Mesendoderm (in vitro differentiated cells): Measurements from ENCODE around the gene MINAR1.

Source experiments
- DNase-seq: peaks from one replicate; pipeline ENCODE4 v3.0.0; 2013
- H2AK5ac ChIP-seq: 2 replicates; pipeline ENCODE4 v1.6.1; 2013; ENCODE audit warnings: low read length, inconsistent platforms
- H2BK120ac ChIP-seq: 2 replicates; pipeline ENCODE4 v1.6.1; 2013; ENCODE audit warnings: low read depth, mild to moderate bottlenecking, low read length, moderate library complexity, mixed read lengths
- H2BK15ac ChIP-seq: replicated peaks from 2 replicates; pipeline ENCODE4 v1.6.1; 2013; ENCODE audit warnings: low read depth, mild to moderate bottlenecking, moderate library complexity
- H2BK5ac ChIP-seq: 2 replicates; pipeline ENCODE4 v1.6.1; 2013; ENCODE audit warnings: low read length, inconsistent platforms
- H3K18ac ChIP-seq: 2 replicates; pipeline ENCODE4 v1.6.1; 2013; ENCODE audit warnings: mild to moderate bottlenecking, low read length, mixed read lengths
- H3K23ac ChIP-seq: one replicate; pipeline ENCODE4 v1.6.1; 2013; ENCODE audit warnings: low read length
- H3K27ac ChIP-seq: 2 replicates; pipeline ENCODE4 v1.5.1; 2013; ENCODE audit warnings: low read depth, mild to moderate bottlenecking, inconsistent platforms, low read length, moderate library complexity
- H3K27me3 ChIP-seq: 2 replicates; pipeline ENCODE4 v1.6.1; 2013; ENCODE audit warnings: low read length, control low read depth, mild to moderate bottlenecking, inconsistent platforms; ENCODE audit not compliant: insufficient read depth, poor library complexity
- H3K36me3 ChIP-seq: 2 replicates; pipeline ENCODE4 v1.6.1; 2013; ENCODE audit warnings: low read length, inconsistent platforms; ENCODE audit not compliant: control insufficient read depth, insufficient read depth
- H3K4ac ChIP-seq: one replicate; pipeline ENCODE4 v1.6.1; 2013; ENCODE audit warnings: low read depth, mild to moderate bottlenecking, low read length, moderate library complexity
- H3K4me1 ChIP-seq: 2 replicates; pipeline ENCODE4 v1.6.1; 2013; ENCODE audit warnings: low read depth, low read length, inconsistent platforms; ENCODE audit not compliant: control insufficient read depth
- H3K4me2 ChIP-seq: 2 replicates; pipeline ENCODE4 v1.6.1; 2013; ENCODE audit warnings: low read length
- H3K4me3 ChIP-seq: 2 replicates; pipeline ENCODE4 v1.5.1; 2013; ENCODE audit warnings: mild to moderate bottlenecking, low read length
- H3K56ac ChIP-seq: one replicate; pipeline ENCODE4 v1.6.1; 2013; ENCODE audit warnings: low read length
- H3K79me1 ChIP-seq: 2 replicates; pipeline ENCODE4 v1.6.1; 2013; ENCODE audit warnings: low read length, inconsistent platforms
- H3K79me2 ChIP-seq: 2 replicates; pipeline ENCODE4 v1.6.1; 2013; ENCODE audit warnings: mild to moderate bottlenecking, low read length; ENCODE audit not compliant: control insufficient read depth, insufficient read depth
- H3K9ac ChIP-seq: 2 replicates; pipeline ENCODE4 v1.6.1; 2013; ENCODE audit warnings: low read length, inconsistent platforms
- H4K5ac ChIP-seq: one replicate; pipeline ENCODE4 v1.6.1; 2013; ENCODE audit warnings: low read length
- H4K8ac ChIP-seq: one replicate; pipeline ENCODE4 v1.6.1; 2013; ENCODE audit warnings: low read depth, mild to moderate bottlenecking, control low read depth, low read length, moderate library complexity
- WGBS: extraction: QIAGEN DNeasy Blood & Tissue Kit; methylation state at CpG from one replicate; pipeline ENCODE4 v1.1.7; 2013; ENCODE audit warnings: low lambda C conversion rate, missing lambda C conversion rate; ENCODE audit not compliant: insufficient coverage; ENCODE audit errors: extremely low coverage; 5-methylcytosine and 5-hydroxymethylcytosine counted together

Gene MINAR1

GRCh38 chr15:79463043-79463780 lies 31.1 kb downstream of the MINAR1 start:
- Histone ChIP-seq H3K9ac (no peak overlapping the region), H2BK120ac (no peak overlapping the region), H4K5ac (no peak overlapping the region), H3K18ac (no peak overlapping the region), H3K4me2 (no peak overlapping the region), H3K4me1 (no peaks in the 10 kb centered on the region), H2BK5ac (no peak overlapping the region), H3K27ac (no peak overlapping the region), H3K23ac (no peak overlapping the region), H3K79me1 (no peaks in the 10 kb centered on the region), H3K4ac (no peak overlapping the region), H3K56ac (no peak overlapping the region), H3K27me3 (no peaks in the 10 kb centered on the region), H2BK15ac (no peak overlapping the region), H2AK5ac (no peak overlapping the region), H4K8ac (no peak overlapping the region), H3K36me3 (no peaks in the 10 kb centered on the region), H3K79me2 (no peaks in the 10 kb centered on the region), H3K4me3 (no peak overlapping the region)
- WGBS: no CpG with 5 or more reads among the region's 18 CpGs
- no peak for DNase-seq

GRCh38 chr15:79463781-79464270 lies 31.7 kb downstream of the MINAR1 start:
- no CpG with 5 or more reads among the region's 4 CpGs for WGBS

GRCh38 chr15:79466488-79466887 lies 34.4 kb downstream of the MINAR1 start:
- no peaks in the 10 kb centered on the region for H3K27me3 ChIP-seq
- H3K79me1 ChIP-seq: no peaks in the 10 kb centered on the region
- H3K27ac ChIP-seq: no peak overlapping the region
- H2AK5ac ChIP-seq: no peak overlapping the region
- no peaks in the 10 kb centered on the region for H3K79me2 ChIP-seq
- H3K56ac ChIP-seq: no peak overlapping the region
- no peak overlapping the region for H2BK5ac ChIP-seq
- no peak for DNase-seq
- no peak overlapping the region for H2BK15ac ChIP-seq
- H3K36me3 ChIP-seq: no peaks in the 10 kb centered on the region
- no peak overlapping the region for H3K4ac ChIP-seq
- no peak overlapping the region for H3K4me3 ChIP-seq
- H3K4me1 ChIP-seq: no peaks in the 10 kb centered on the region
- WGBS: no CpG with 5 or more reads among the region's 3 CpGs
- no peak overlapping the region for H3K4me2 ChIP-seq
- H3K23ac ChIP-seq: no peak overlapping the region
- no peak overlapping the region for H4K5ac ChIP-seq
- no peak overlapping the region for H3K9ac ChIP-seq
- no peak overlapping the region for H4K8ac ChIP-seq
- no peak overlapping the region for H2BK120ac ChIP-seq
- no peak overlapping the region for H3K18ac ChIP-seq

More at GRCh38 chr15:79463781-79464270, 31.7 kb downstream of the MINAR1 start:
- no peak for DNase-seq
- no peaks in the 10 kb centered on the region for H3K4me1 ChIP-seq
- no peak overlapping the region for H4K5ac ChIP-seq
- H3K36me3 ChIP-seq: no peaks in the 10 kb centered on the region
- H3K23ac ChIP-seq: no peak overlapping the region
- no peak overlapping the region for H3K4me2 ChIP-seq
- no peak overlapping the region for H4K8ac ChIP-seq
- no peaks in the 10 kb centered on the region for H3K79me2 ChIP-seq
- H3K4ac ChIP-seq: no peak overlapping the region
- H3K4me3 ChIP-seq: no peak overlapping the region
- H3K9ac ChIP-seq: no peak overlapping the region
- no peak overlapping the region for H3K56ac ChIP-seq
- H3K18ac ChIP-seq: no peak overlapping the region
- H3K27ac ChIP-seq: no peak overlapping the region
- H2BK5ac ChIP-seq: no peak overlapping the region
- H2AK5ac ChIP-seq: no peak overlapping the region
- no peaks in the 10 kb centered on the region for H3K79me1 ChIP-seq
- no peak overlapping the region for H2BK120ac ChIP-seq
- no peaks in the 10 kb centered on the region for H3K27me3 ChIP-seq
- H2BK15ac ChIP-seq: no peak overlapping the region

GRCh38 chr15:79467865-79468586 lies 35.9 kb downstream of the MINAR1 start:
- H2BK5ac ChIP-seq: no peak overlapping the region
- H3K4me1 ChIP-seq: no peaks in the 10 kb centered on the region
- H3K4me3 ChIP-seq: no peak overlapping the region
- no peak overlapping the region for H2BK120ac ChIP-seq
- H3K27me3 ChIP-seq: no peaks in the 10 kb centered on the region
- no peak overlapping the region for H4K5ac ChIP-seq
- H3K36me3 ChIP-seq: no peaks in the 10 kb centered on the region
- no peak overlapping the region for H3K18ac ChIP-seq
- H3K4ac ChIP-seq: no peak overlapping the region
- no peak overlapping the region for H2BK15ac ChIP-seq
- no peak overlapping the region for H3K23ac ChIP-seq
- no peaks in the 10 kb centered on the region for H3K79me1 ChIP-seq
- H3K56ac ChIP-seq: no peak overlapping the region
- WGBS: no CpG with 5 or more reads among the region's 17 CpGs
- no peak overlapping the region for H3K4me2 ChIP-seq
- H3K27ac ChIP-seq: no peak overlapping the region
- no peak overlapping the region for H2AK5ac ChIP-seq
- no peak overlapping the region for H3K9ac ChIP-seq
- no peaks in the 10 kb centered on the region for H3K79me2 ChIP-seq
- DNase-seq: no peak
- no peak overlapping the region for H4K8ac ChIP-seq

- H3K79me1 ChIP-seq: no peaks in the 10 kb centered on the region
- H3K4ac ChIP-seq: no peak overlapping the region
- no peak overlapping the region for H3K18ac ChIP-seq
- no peak overlapping the region for H3K4me2 ChIP-seq
- H4K8ac ChIP-seq: no peak overlapping the region
- H3K4me3 ChIP-seq: no peak overlapping the region
- H3K27ac ChIP-seq: no peak overlapping the region
- no peak for DNase-seq
- H3K27me3 ChIP-seq: no peaks in the 10 kb centered on the region
- no CpG with 5 or more reads among the region's 3 CpGs for WGBS
- no peak overlapping the region for H3K56ac ChIP-seq
- H3K4me1 ChIP-seq: no peaks in the 10 kb centered on the region
- no peak overlapping the region for H4K5ac ChIP-seq
- H3K9ac ChIP-seq: no peak overlapping the region
- no peak overlapping the region for H2BK120ac ChIP-seq
- no peak overlapping the region for H2BK5ac ChIP-seq
- H2AK5ac ChIP-seq: no peak overlapping the region
- no peak overlapping the region for H3K23ac ChIP-seq
- H3K36me3 ChIP-seq: no peaks in the 10 kb centered on the region
- H2BK15ac ChIP-seq: no peak overlapping the region
- H3K79me2 ChIP-seq: no peaks in the 10 kb centered on the region
Observed at GRCh38 chr15:79472446-79472845, 40.3 kb downstream of the MINAR1 start.
